Immature natural killer cell (primary cell): ENCODE data around the gene TRIM46. TPM values are rescaled to one million over a fixed set of nuclear protein-coding genes. Genes with fewer than 3 reads are reported as not detected.
A peak's percentile ranks its signal among the peaks of the same experiment; 100 is the strongest.
"Not testable (repeated sequence)": the region's sequence is repeated elsewhere in the genome, so short reads cannot be mapped to it uniquely, and the experiment has no call there.

Source experiments
- DNase-seq, 3 donors: peaks; one replicate each; pipeline ENCODE4 v3.0.0; 2022; ENCODE audit warnings: mixed read lengths in 1 of 3
- H3K27ac Mint-ChIP-seq, 6 donors: one replicate each; pipeline ENCODE4 v1.8.0; 2020; ENCODE audit warnings: mixed read lengths in 6 of 6, mild to moderate bottlenecking in 5 of 6, inconsistent platforms in 4 of 6, moderate library complexity in 3 of 6
- H3K27me3 Mint-ChIP-seq, 3 donors: one replicate each; pipeline ENCODE4 v1.8.0; 2020 to 2021; ENCODE audit warnings: low read depth in 3 of 3, mild to moderate bottlenecking in 3 of 3, mixed read lengths in 3 of 3, moderate library complexity in 3 of 3, inconsistent platforms in 1 of 3
- H3K36me3 Mint-ChIP-seq, 3 donors: one replicate each; pipeline ENCODE4 v1.8.0; 2020; ENCODE audit warnings: mixed read lengths in 3 of 3, inconsistent platforms in 2 of 3, mild to moderate bottlenecking in 2 of 3
- H3K4me1 Mint-ChIP-seq, 2 donors: one replicate each; pipeline ENCODE4 v1.8.0; 2020; ENCODE audit warnings: inconsistent platforms in 2 of 2, mild to moderate bottlenecking in 2 of 2, mixed read lengths in 2 of 2, moderate library complexity in 1 of 2
- H3K4me3 Mint-ChIP-seq, 5 donors: one replicate each; pipeline ENCODE4 v1.8.0; 2020; ENCODE audit warnings: mild to moderate bottlenecking in 5 of 5, mixed read lengths in 5 of 5, inconsistent platforms in 3 of 5, moderate library complexity in 3 of 5
- H3K9me3 Mint-ChIP-seq, 6 donors: one replicate each; pipeline ENCODE4 v1.8.0; 2020; ENCODE audit warnings: mild to moderate bottlenecking in 6 of 6, mixed read lengths in 6 of 6, inconsistent platforms in 4 of 6, moderate library complexity in 3 of 6
- polyA plus RNA-seq, 3 donors: library from polyadenylated mRNA; unstranded; fragments of 300-500 nt; fragmentation: Illumina TruSeq; gene quantifications; one replicate each; pipeline ENCODE4 v1.2.3, GENCODE V29; 2021

Gene TRIM46
- polyA plus RNA-seq, 3 donors from 2014 or later = 0.43 TPM; not detected in 2

- Mint-ChIP-seq H3K36me3 (no peaks in the 10 kb centered on the region), H3K4me1 (peaks cover 10 to 14% of the 10 kb centered on the region in 2 donors), H3K27ac (peak overlapping the region in 3 of 6 donors; percentile 23 to 72 (median 51)), H3K4me3 (no peak overlapping the region), H3K27me3 (peaks cover 4 to 5% (median 4%) of the 10 kb centered on the region in 3 donors), H3K9me3 (no peaks in the 10 kb centered on the region)
- DNase-seq = no peak
Measured at GRCh38 chr1:155202731-155203515, 29.3 kb downstream of the TRIM46 start.

GRCh38 chr1:155205035-155205434 lies 31.4 kb downstream of the TRIM46 start:
- peaks cover 9 to 12% (median 11%) of the 10 kb centered on the region in 3 donors for H3K27me3 Mint-ChIP-seq
- no peaks in the 10 kb centered on the region for H3K9me3 Mint-ChIP-seq
- H3K27ac Mint-ChIP-seq = no peak overlapping the region
- H3K36me3 Mint-ChIP-seq = no peaks in the 10 kb centered on the region
- no peak overlapping the region for H3K4me3 Mint-ChIP-seq
- peaks cover 19 to 28% of the 10 kb centered on the region in 2 donors for H3K4me1 Mint-ChIP-seq
- no peak for DNase-seq

GRCh38 chr1:155205969-155206593 lies 32.4 kb downstream of the TRIM46 start:
- H3K9me3 Mint-ChIP-seq = no peaks in the 10 kb centered on the region
- peaks cover 19 to 32% of the 10 kb centered on the region in 2 donors for H3K4me1 Mint-ChIP-seq
- H3K4me3 Mint-ChIP-seq = no peak overlapping the region
- DNase-seq = no peak
- no peaks in the 10 kb centered on the region for H3K36me3 Mint-ChIP-seq
- no peak overlapping the region for H3K27ac Mint-ChIP-seq
- H3K27me3 Mint-ChIP-seq = peaks cover 9 to 12% (median 10%) of the 10 kb centered on the region in 3 donors

GRCh38 chr1:155206891-155207805 lies 33.5 kb downstream of the TRIM46 start:
- Mint-ChIP-seq H3K4me1 (peaks cover 19 to 32% of the 10 kb centered on the region in 2 donors), H3K27ac (peak overlapping the region; percentile 68 to 95 (median 90)), H3K9me3 (no peaks in the 10 kb centered on the region), H3K27me3 (peaks cover 7 to 12% (median 8%) of the 10 kb centered on the region in 3 donors), H3K4me3 (peak overlapping the region; percentile 50 to 72 (median 62)), H3K36me3 (no peaks in the 10 kb centered on the region)
- peak; percentile 82 to 87 (median 84) for DNase-seq

GRCh38 chr1:155207806-155208540 lies 34.3 kb downstream of the TRIM46 start, which contains the start of gene THBS3:
TSS of gene THBS3 (minus strand) at chr1:155207897. CDS start at chr1:155207876, 21 bp downstream.
- H3K4me3 Mint-ChIP-seq = peak within 1 kb of the TSS; percentile 86 to 89 (median 87)
- H3K36me3 Mint-ChIP-seq = no peaks in the 10 kb centered on the region

GRCh38 chr1:155208541-155209311 lies 35.1 kb downstream of the TRIM46 start, which contains the start of gene MTX1:
TSS of gene MTX1 (plus strand) at chr1:155208695. CDS start at chr1:155208805, 110 bp downstream.
- Mint-ChIP-seq H3K27ac (peak within 1 kb of the TSS; percentile 92 to 98 (median 95)), H3K4me3 (peak within 1 kb of the TSS; percentile 86 to 89 (median 87)), H3K27me3 (peaks cover 7 to 12% (median 8%) of the 10 kb centered on the region in 3 donors), H3K4me1 (peaks cover 19 to 32% of the 10 kb centered on the region in 2 donors), H3K36me3 (no peaks in the 10 kb centered on the region), H3K9me3 (no peaks in the 10 kb centered on the region)
- peak; percentile 90 to 91 (median 91) for DNase-seq

More at GRCh38 chr1:155207806-155208540, 34.3 kb downstream of the TRIM46 start, which contains the start of gene THBS3:
- Mint-ChIP-seq H3K9me3 (no peaks in the 10 kb centered on the region), H3K27ac (peak within 1 kb of the TSS; percentile 92 to 98 (median 95)), H3K27me3 (peaks cover 7 to 12% (median 8%) of the 10 kb centered on the region in 3 donors), H3K4me1 (peaks cover 19 to 32% of the 10 kb centered on the region in 2 donors)
- no peak for DNase-seq

GRCh38 chr1:155209312-155209721 lies 35.7 kb downstream of the TRIM46 start:
- Mint-ChIP-seq H3K36me3 (no peaks in the 10 kb centered on the region), H3K27me3 (peaks cover 7 to 12% (median 8%) of the 10 kb centered on the region in 3 donors), H3K4me3 (peak overlapping the region; percentile 86 to 89 (median 87)), H3K4me1 (peaks cover 19 to 32% of the 10 kb centered on the region in 2 donors), H3K27ac (peak overlapping the region; percentile 77 to 95 (median 92)), H3K9me3 (no peaks in the 10 kb centered on the region)
- no peak for DNase-seq

- no peak for DNase-seq
- H3K9me3 Mint-ChIP-seq = no peaks in the 10 kb centered on the region
- peaks cover 19 to 32% of the 10 kb centered on the region in 2 donors for H3K4me1 Mint-ChIP-seq
- peak overlapping the region in 4 of 5 donors; percentile 32 to 89 (median 86) for H3K4me3 Mint-ChIP-seq
- H3K27me3 Mint-ChIP-seq = peaks cover 7 to 12% (median 9%) of the 10 kb centered on the region in 3 donors
- peak overlapping the region in 5 of 6 donors; percentile 5 to 92 (median 19) for H3K27ac Mint-ChIP-seq
- H3K36me3 Mint-ChIP-seq = peaks cover 0 to 7% (median 0%) of the 10 kb centered on the region in 3 donors
Measured at GRCh38 chr1:155210314-155211104, 36.9 kb downstream of the TRIM46 start.

GRCh38 chr1:155211381-155212050 lies 37.9 kb downstream of the TRIM46 start:
- Mint-ChIP-seq H3K4me1 (peaks cover 19 to 32% of the 10 kb centered on the region in 2 donors), H3K27me3 (peaks cover 7 to 10% (median 9%) of the 10 kb centered on the region in 3 donors), H3K4me3 (peak overlapping the region in 1 of 5 donors; percentile 6)
- H3K27ac Mint-ChIP-seq, H3K36me3 Mint-ChIP-seq, H3K9me3 Mint-ChIP-seq, DNase-seq: not testable (repeated sequence)

GRCh38 chr1:155212051-155212440 lies 38.4 kb downstream of the TRIM46 start:
- H3K27ac Mint-ChIP-seq = not testable (repeated sequence)

GRCh38 chr1:155214702-155215101 lies 41.1 kb downstream of the TRIM46 start:
- not testable (repeated sequence) for DNase-seq, H3K27me3 Mint-ChIP-seq, H3K4me3 Mint-ChIP-seq, H3K9me3 Mint-ChIP-seq, H3K36me3 Mint-ChIP-seq
- Mint-ChIP-seq H3K27ac (peak overlapping the region in 1 of 6 donors; percentile 25), H3K4me1 (peaks cover 13 to 26% of the 10 kb centered on the region in 2 donors)

More at GRCh38 chr1:155212051-155212440, 38.4 kb downstream of the TRIM46 start:
- H3K9me3 Mint-ChIP-seq, DNase-seq, H3K27me3 Mint-ChIP-seq, H3K36me3 Mint-ChIP-seq, H3K4me3 Mint-ChIP-seq: not testable (repeated sequence)
- H3K4me1 Mint-ChIP-seq = peaks cover 15 to 27% of the 10 kb centered on the region in 2 donors
